Adrenal gland (tissue), 12 donors: ENCODE data around the gene DOK7. TPM values are rescaled to one million over a fixed set of nuclear protein-coding genes. Genes with fewer than 3 reads are reported as not detected.
A peak's percentile ranks its signal among the peaks of the same experiment; 100 is the strongest.

Experiments used
- DNase-seq, 7 donors: peaks; one replicate each; pipeline ENCODE4 v3.0.0-alpha.2; 2019 to 2020
- H3K27ac ChIP-seq, 5 donors: fragments of 200-600 bp; sonication (generic) in 4 of 5; 1 replicate in 3 of 5; 2 replicates in 2 of 5; pipeline versions ENCODE4 v1.5.1 to v1.8.0; 2016 to 2020; ENCODE audit warnings: mild to moderate bottlenecking in 1 of 5
- H3K27me3 ChIP-seq: fragments of 200-600 bp; 2 replicates; pipeline ENCODE4 v1.8.0; 2021
- H3K36me3 ChIP-seq, 2 donors: fragments of 200-600 bp; replicated peaks in 1 of 2; 1 replicate in 1 of 2; 2 replicates in 1 of 2; pipeline versions ENCODE4 v1.5.1 to v1.8.0; 2018 to 2022
- H3K4me1 ChIP-seq, 2 donors: fragments of 200-600 bp; replicated peaks in 1 of 2; 1 replicate in 1 of 2; 2 replicates in 1 of 2; pipeline versions ENCODE4 v1.5.1 to v1.8.0; 2018 to 2021
- H3K4me3 ChIP-seq, 4 donors: fragments of 200-600 bp; sonication (generic) in 3 of 4; one replicate each; pipeline ENCODE4 v1.5.1; 2016 to 2018
- H3K9me3 ChIP-seq, 3 donors: fragments of 200-600 bp; sonication (generic) in 1 of 3; replicated peaks in 1 of 3; 1 replicate in 2 of 3; 2 replicates in 1 of 3; pipeline versions ENCODE4 v1.5.1 to v1.8.0; 2016 to 2021
- POLR2A ChIP-seq, 2 donors: fragments of 450-650 bp; IDR thresholded peaks; one replicate each; pipeline ENCODE4 v1.6.1; 2017; ENCODE audit warnings: antibody characterized with exemption in 2 of 2, mild to moderate bottlenecking in 2 of 2, moderate library complexity in 1 of 2
- WGBS, 4 donors: extraction: QIAGEN DNeasy Blood & Tissue Kit in 2 of 4; methylation state at CpG; one replicate each; pipeline versions ENCODE4 v1.1.5 to v1.1.7; 2013 to 2017; 5-methylcytosine and 5-hydroxymethylcytosine counted together
- intact Hi-C, 2 donors: fragments of 100-400 bp; cut with DNase I; formaldehyde crosslinking; loops; one replicate each; pipeline versions ENCODE4 v1.14.1 to v1.15.0; 2022 to 2023
- polyA plus RNA-seq, 3 donors: library from polyadenylated mRNA; stranded (reverse); fragments of 200-250 nt in 2 of 3; fragments of 350-450 nt in 1 of 3; fragmentation: Illumina TruSeq in 1 of 3; extraction: RNeasy Lipid Tissue Mini Kit (QIAGEN cat#74804) in 1 of 3; gene quantifications; one replicate each; pipeline ENCODE4 v1.2.3, GENCODE V29; 2013 to 2014
- total RNA-seq, 9 donors: library from RNA; depleted of rRNA in 4 of 9; stranded (reverse); fragments of >200 nt in 4 of 9; fragments of 120-200 nt in 1 of 9; fragmentation: NEBNext Ultra II Directional in 1 of 9; extraction: Animal tissue kit (Norgen Biotek cat#: 25700) in 1 of 9; gene quantifications; one replicate each; pipeline versions ENCODE4 v1.1.0 to v1.2.4, GENCODE V29; 2013 to 2023
- TF ChIP-seq, protein P1 (sequence below), 6 experiments: fragments of 450-650 bp in 4 of 6; fragments of 200-600 bp in 2 of 6; sonication (generic) in 1 of 6; IDR thresholded peaks; 1 replicate in 5 of 6; 2 replicates in 1 of 6; pipeline versions ENCODE4 v1.5.1 to v1.8.0; 2016 to 2021; ENCODE audit warnings: antibody characterized with exemption in 6 of 6, mild to moderate bottlenecking in 2 of 6, moderate library complexity in 1 of 6
- donor health status: healthy with polysubstance abuse.
- donor health status: Bipolar disorder and iron deficiency.
- donor health status: DM: yes; HTN: yes; CAD: no.
- donor health status: DM: no; HTN: no; CAD: no.
- donor health status: DM: no; HTN: no; CAD: no.
- donor health status: DM: yes; HTN: yes; CAD: no.

Gene DOK7
- total and polyA plus RNA-seq, 12 donors, result 0.18 to 4.2 (median 1.1) TPM; not detected in 1

DNA sequence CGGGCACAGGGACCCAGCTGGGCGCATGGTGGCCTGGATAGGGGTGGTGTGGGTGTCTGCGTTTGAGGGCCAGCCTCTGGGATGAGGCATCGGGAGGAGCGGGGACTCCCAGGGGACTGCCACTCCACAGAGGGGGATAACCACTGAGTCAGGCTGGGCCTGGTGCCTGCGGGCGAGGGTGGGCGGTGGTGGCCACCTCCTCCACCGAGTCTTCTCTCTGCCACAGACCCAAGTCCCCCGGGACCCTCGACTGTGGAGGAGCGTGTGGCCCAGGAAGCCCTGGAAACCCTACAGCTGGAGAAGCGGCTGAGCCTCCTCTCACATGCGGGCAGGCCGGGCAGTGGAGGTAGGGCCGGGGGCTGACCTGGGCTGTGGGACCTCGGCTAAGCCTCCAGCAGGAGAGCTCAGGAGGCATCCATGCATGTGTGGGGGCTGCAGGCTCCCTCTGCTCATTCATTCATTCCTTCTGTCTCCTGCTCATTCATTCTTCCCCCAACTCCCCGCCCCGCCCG, 26.4 kb downstream of the DOK7 start:
- TF ChIP-seq, protein P1, sequence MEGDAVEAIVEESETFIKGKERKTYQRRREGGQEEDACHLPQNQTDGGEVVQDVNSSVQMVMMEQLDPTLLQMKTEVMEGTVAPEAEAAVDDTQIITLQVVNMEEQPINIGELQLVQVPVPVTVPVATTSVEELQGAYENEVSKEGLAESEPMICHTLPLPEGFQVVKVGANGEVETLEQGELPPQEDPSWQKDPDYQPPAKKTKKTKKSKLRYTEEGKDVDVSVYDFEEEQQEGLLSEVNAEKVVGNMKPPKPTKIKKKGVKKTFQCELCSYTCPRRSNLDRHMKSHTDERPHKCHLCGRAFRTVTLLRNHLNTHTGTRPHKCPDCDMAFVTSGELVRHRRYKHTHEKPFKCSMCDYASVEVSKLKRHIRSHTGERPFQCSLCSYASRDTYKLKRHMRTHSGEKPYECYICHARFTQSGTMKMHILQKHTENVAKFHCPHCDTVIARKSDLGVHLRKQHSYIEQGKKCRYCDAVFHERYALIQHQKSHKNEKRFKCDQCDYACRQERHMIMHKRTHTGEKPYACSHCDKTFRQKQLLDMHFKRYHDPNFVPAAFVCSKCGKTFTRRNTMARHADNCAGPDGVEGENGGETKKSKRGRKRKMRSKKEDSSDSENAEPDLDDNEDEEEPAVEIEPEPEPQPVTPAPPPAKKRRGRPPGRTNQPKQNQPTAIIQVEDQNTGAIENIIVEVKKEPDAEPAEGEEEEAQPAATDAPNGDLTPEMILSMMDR (IDR thresholded peaks at IDR 0.05), result no peak
- TF ChIP-seq POLR2A (IDR thresholded peaks at IDR 0.05), result no peak
- H3K4me1 ChIP-seq, result no peaks in the 10 kb centered on the region
- DNase-seq, result no peak
- H3K27ac ChIP-seq, result no peak overlapping the region
- intact Hi-C loops, result no loop called here
- H3K4me3 ChIP-seq, result no peak overlapping the region
- peaks cover 29% of the 10 kb centered on the region for H3K27me3 ChIP-seq
- WGBS, 4 donors, result 42 to 80% (median 53%) methylated on average over 6 to 20 of the region's 20 CpGs
- H3K9me3 ChIP-seq, result no peaks in the 10 kb centered on the region
- H3K36me3 ChIP-seq, result no peaks in the 10 kb centered on the region

DNA sequence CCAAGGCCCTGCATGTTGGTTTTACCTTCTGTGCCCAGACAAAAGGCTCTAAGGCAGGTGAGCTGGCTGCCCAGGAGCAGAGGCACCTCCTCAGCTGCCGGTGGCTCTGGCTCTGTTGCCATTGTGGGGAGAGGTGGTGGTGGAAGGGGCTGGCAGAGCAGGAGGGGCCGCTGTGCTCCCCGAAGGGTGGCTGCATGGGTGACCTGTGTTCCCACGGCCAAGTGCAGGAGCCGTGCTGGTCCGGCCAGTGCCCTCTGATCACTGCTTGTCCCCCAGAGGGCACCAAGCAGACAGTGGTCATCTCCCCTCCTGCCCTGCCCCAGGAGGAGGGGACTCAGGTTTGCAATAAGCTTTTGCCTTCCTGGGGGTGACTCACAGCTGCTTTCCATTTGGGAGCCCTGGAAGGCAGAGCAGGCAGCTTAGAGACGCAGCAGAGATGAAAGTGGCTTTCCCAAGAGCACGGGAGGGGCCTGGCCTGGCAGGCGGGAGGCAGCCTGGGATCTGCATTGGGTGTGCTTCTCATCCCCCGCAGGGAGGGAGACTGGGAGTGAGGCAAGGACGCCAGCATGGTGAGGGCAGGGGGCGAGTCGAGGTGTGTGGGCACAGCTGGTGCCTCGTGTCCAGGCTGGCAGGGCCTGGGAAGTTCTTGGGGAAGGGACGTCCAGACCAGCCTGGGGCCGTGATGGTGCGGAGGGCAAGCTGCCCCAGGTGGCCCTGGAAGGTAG, 28.7 kb downstream of the DOK7 start:
- no peaks in the 10 kb centered on the region for H3K36me3 ChIP-seq
- H3K4me1 ChIP-seq, result no peaks in the 10 kb centered on the region
- TF ChIP-seq, protein P1 (IDR thresholded peaks at IDR 0.05), result no peak
- no peak for TF ChIP-seq POLR2A (IDR thresholded peaks at IDR 0.05)
- no peak overlapping the region for H3K4me3 ChIP-seq
- H3K27ac ChIP-seq, result no peak overlapping the region
- 54 to 61% (median 58%) methylated on average over 12 to 17 of the region's 17 CpGs for WGBS, 4 donors
- peaks cover 23% of the 10 kb centered on the region for H3K27me3 ChIP-seq
- DNase-seq, result no peak
- intact Hi-C loops, result no loop called here
- no peaks in the 10 kb centered on the region for H3K9me3 ChIP-seq

DNA sequence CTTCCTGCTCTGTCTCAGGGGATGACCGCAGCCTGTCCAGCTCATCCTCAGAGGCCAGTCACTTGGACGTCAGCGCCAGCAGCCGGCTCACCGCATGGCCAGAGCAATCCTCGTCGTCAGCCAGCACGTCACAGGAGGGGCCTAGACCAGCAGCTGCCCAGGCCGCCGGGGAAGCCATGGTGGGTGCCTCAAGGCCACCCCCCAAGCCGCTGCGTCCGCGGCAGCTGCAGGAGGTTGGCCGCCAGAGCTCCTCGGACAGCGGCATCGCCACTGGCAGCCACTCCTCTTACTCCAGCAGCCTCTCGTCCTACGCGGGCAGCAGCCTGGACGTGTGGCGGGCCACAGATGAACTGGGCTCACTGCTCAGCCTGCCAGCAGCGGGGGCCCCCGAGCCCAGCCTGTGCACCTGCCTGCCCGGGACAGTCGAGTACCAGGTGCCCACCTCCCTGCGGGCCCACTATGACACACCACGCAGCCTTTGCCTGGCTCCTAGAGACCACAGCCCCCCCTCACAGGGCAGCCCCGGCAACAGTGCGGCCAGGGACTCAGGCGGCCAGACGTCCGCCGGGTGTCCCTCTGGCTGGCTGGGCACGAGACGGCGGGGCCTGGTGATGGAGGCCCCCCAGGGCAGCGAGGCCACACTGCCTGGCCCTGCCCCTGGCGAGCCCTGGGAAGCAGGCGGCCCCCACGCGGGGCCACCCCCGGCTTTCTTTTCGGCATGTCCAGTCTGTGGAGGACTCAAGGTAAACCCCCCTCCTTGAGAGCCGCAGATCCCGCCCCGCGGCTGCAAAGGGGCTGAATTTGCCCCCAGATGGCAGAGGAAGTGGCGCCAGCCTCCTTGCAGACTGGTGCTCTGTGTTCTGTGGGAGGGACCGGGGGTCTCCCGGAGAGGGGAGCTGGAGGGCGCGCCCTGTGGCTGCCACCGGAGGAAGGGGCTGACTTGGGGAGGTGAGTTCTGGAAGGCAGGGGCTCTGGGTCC, 29.9 kb downstream of the DOK7 start:
- intact Hi-C loops, result no loop called here
- Histone ChIP-seq H3K27me3 (peaks cover 23% of the 10 kb centered on the region), H3K9me3 (no peaks in the 10 kb centered on the region), H3K27ac (no peak overlapping the region), H3K4me3 (no peak overlapping the region), H3K4me1 (no peaks in the 10 kb centered on the region), H3K36me3 (no peaks in the 10 kb centered on the region)
- WGBS, 4 donors, result 65 to 69% (median 67%) methylated on average over 15 to 55 of the region's 55 CpGs
- TF ChIP-seq, protein P1 (IDR thresholded peaks at IDR 0.05), result no peak
- no peak for TF ChIP-seq POLR2A (IDR thresholded peaks at IDR 0.05)
- peak in 2 of 7 donors; percentile 33 to 38 for DNase-seq
